Measurements from ENCODE around the gene C2orf68.

C2orf68 gene

DNA sequence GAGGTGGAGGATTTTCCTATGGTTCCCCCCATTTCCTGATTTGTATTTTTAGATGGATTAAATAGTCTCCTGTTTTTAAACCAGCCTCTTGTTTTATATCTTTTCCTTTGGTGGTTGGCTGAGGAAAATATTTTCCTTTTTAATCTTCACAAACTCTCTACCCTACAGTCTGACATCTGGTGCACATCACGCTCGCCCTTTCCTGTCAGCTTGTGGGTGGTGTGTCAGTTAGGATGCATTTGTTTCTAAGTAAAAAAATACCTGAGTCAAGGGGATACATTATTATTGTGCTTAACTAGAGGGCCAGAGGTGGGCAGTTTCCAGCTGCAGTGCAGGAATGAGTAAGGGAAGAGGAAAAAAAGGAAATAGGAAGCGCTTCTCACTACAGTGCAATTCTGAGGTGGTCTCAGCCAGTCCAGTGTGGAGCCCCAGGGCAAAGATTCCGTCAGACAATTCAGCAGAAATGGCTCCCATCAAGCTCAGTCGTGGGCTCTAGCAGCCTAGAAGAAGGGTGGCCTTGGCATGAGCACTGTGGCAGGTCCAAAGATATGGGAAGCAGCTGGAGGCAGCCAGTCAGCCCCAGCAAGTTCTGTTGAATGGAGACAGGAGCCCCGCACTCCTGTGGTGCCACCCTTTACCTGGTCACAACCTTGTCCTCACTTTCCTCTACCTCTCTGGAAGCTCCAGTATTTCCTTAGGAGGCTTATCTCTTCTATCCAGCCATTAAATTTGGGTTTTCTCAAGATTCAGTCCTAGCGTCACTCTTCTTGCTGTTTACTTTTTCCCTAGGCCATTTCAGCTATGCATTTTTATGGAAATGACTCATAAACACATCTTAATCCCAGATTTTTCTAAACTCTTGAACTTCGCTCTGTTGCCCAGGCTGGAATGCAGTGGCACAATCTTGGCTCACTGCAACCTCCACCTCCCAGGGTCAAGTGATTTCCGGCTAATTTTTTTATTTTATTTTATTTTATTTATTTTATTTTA lies 37.6 kb upstream of the C2orf68 start:
- no peak overlapping the region for H3K27ac ChIP-seq (ENCODE audit: low read depth, low read length)
- no peak overlapping the region for H3K9ac ChIP-seq (ENCODE audit: low read length)
- H3K4me1 ChIP-seq (ENCODE audit: control insufficient read depth, insufficient read depth, low read length), result no peaks in the 10 kb centered on the region
- no peak overlapping the region for H3K4me3 ChIP-seq (ENCODE audit: low read length)
- H3K27me3 ChIP-seq (ENCODE audit: control insufficient read depth, insufficient read depth, low read length), result no peaks in the 10 kb centered on the region
- peaks cover 39% of the 10 kb centered on the region for H3K36me3 ChIP-seq (ENCODE audit: control insufficient read depth, insufficient read depth, low read length)

DNA sequence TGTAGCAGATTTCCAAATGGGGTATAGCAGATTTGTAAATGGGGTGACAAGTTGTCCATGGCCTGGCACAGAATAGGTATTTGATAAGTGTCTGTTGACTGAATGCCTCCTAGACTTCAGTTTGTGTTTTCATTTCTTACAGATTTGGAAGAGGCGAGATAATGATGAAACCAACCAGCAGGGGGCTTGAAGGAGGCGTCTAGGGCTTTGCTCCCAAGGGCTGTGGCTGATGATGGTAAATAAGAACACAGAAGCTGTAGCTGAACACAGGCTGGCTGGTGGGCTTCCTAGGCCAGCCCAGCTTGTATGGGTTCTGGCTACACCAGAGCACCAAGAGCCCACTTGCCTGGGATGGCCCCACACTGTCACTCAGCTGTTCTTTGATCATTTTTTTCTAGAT lies 36.8 kb upstream of the C2orf68 start:
- peaks cover 41% of the 10 kb centered on the region for H3K36me3 ChIP-seq (ENCODE audit: control insufficient read depth, insufficient read depth, low read length)
- no peaks in the 10 kb centered on the region for H3K27me3 ChIP-seq (ENCODE audit: control insufficient read depth, insufficient read depth, low read length)
- no peak overlapping the region for H3K27ac ChIP-seq (ENCODE audit: low read depth, low read length)
- no peak overlapping the region for H3K9ac ChIP-seq (ENCODE audit: low read length)
- no peaks in the 10 kb centered on the region for H3K4me1 ChIP-seq (ENCODE audit: control insufficient read depth, insufficient read depth, low read length)
- no peak overlapping the region for H3K4me3 ChIP-seq (ENCODE audit: low read length)

DNA sequence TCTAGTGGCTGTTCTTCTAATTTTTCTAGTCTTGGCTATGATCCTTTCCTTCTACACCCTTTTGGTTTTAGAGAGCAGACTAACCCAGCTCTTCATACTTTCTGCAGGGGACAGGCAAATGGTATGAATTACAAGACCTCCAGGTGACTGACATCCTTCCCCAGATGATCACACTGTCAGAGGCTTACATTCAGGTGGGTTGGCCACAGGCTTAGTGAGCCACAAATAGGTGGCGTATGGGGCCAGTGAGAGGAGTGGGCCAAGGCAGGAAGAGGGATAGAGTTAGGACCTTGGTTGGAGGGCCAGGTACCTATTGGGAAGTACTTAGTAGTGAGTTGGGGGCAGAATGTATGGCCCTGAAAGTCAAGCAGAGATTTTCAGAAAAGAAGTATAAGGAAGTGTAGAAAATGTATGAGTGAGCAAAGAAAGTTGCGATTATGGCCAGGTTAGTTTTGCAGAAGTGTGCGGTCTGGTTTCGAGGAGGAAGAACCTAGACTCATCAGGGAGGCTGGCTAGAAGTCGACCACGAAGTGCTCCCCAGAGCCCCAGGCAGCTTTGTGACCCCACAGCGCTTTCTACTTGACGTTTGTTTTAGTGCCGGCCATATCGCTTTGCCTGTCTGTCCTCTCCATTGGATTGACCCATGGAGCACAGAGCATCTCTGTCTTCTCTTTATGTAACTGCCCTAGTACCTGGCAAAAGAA lies 36.1 kb upstream of the C2orf68 start:
- no peak overlapping the region for H3K27ac ChIP-seq (ENCODE audit: low read depth, low read length)
- H3K27me3 ChIP-seq (ENCODE audit: control insufficient read depth, insufficient read depth, low read length), result no peaks in the 10 kb centered on the region
- no peak overlapping the region for H3K9ac ChIP-seq (ENCODE audit: low read length)
- H3K36me3 ChIP-seq (ENCODE audit: control insufficient read depth, insufficient read depth, low read length), result peaks cover 41% of the 10 kb centered on the region
- no peak overlapping the region for H3K4me3 ChIP-seq (ENCODE audit: low read length)
- H3K4me1 ChIP-seq (ENCODE audit: control insufficient read depth, insufficient read depth, low read length), result no peaks in the 10 kb centered on the region

- H3K36me3 ChIP-seq (ENCODE audit: control insufficient read depth, insufficient read depth, low read length), result peaks cover 46% of the 10 kb centered on the region
- H3K27ac ChIP-seq (ENCODE audit: low read depth, low read length), result no peak overlapping the region
- no peaks in the 10 kb centered on the region for H3K4me1 ChIP-seq (ENCODE audit: control insufficient read depth, insufficient read depth, low read length)
- H3K27me3 ChIP-seq (ENCODE audit: control insufficient read depth, insufficient read depth, low read length), result no peaks in the 10 kb centered on the region
- H3K9ac ChIP-seq (ENCODE audit: low read length), result no peak overlapping the region
- no peak overlapping the region for H3K4me3 ChIP-seq (ENCODE audit: low read length)
Measured at GRCh38 chr2:85646166-85646565, 34.3 kb upstream of the C2orf68 start.

GRCh38 chr2:85644909-85645308 lies 33.0 kb upstream of the C2orf68 start:
- no peak overlapping the region for H3K4me3 ChIP-seq (ENCODE audit: low read length)
- no peak overlapping the region for H3K9ac ChIP-seq (ENCODE audit: low read length)
- H3K27ac ChIP-seq (ENCODE audit: low read depth, low read length), result no peak overlapping the region
- H3K27me3 ChIP-seq (ENCODE audit: control insufficient read depth, insufficient read depth, low read length), result no peaks in the 10 kb centered on the region
- H3K4me1 ChIP-seq (ENCODE audit: control insufficient read depth, insufficient read depth, low read length), result no peaks in the 10 kb centered on the region
- peaks cover 50% of the 10 kb centered on the region for H3K36me3 ChIP-seq (ENCODE audit: control insufficient read depth, insufficient read depth, low read length)

- Histone ChIP-seq H3K4me1 (ENCODE audit: control insufficient read depth, insufficient read depth, low read length) (no peaks in the 10 kb centered on the region), H3K27ac (ENCODE audit: low read depth, low read length) (no peak overlapping the region), H3K4me3 (ENCODE audit: low read length) (no peak overlapping the region), H3K9ac (ENCODE audit: low read length) (no peak overlapping the region), H3K27me3 (ENCODE audit: control insufficient read depth, insufficient read depth, low read length) (no peaks in the 10 kb centered on the region), H3K36me3 (ENCODE audit: control insufficient read depth, insufficient read depth, low read length) (peaks cover 43% of the 10 kb centered on the region)
Measured at GRCh38 chr2:85642725-85643124, 30.9 kb upstream of the C2orf68 start.

GRCh38 chr2:85635636-85636035 lies 23.8 kb upstream of the C2orf68 start:
- Histone ChIP-seq H3K36me3 (ENCODE audit: control insufficient read depth, insufficient read depth, low read length) (peaks cover 36% of the 10 kb centered on the region), H3K4me1 (ENCODE audit: control insufficient read depth, insufficient read depth, low read length) (no peaks in the 10 kb centered on the region), H3K4me3 (ENCODE audit: low read length) (no peak overlapping the region), H3K27ac (ENCODE audit: low read depth, low read length) (no peak overlapping the region), H3K9ac (ENCODE audit: low read length) (no peak overlapping the region), H3K27me3 (ENCODE audit: control insufficient read depth, insufficient read depth, low read length) (no peaks in the 10 kb centered on the region)

DNA sequence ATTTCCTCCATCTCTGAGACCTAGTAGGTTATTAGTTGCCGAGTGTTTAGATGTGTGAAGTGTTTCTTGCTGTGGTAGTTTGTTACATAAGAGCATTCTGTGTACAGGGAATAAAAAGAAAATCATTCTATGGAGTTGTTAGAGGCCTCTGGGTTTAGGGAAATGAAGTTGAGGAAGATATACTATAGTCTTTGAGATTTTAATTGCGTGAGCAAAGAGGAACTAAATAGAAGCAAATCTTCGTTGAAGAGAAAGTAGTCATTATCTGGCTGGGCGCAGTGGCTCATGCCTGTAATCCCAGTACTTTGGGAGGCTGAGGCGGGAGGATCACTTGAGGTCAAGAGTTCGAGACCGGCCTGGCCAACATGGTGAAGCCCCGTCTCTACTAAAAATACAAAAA lies 23.1 kb upstream of the C2orf68 start:
- Histone ChIP-seq H3K9ac (ENCODE audit: low read length) (no peak overlapping the region), H3K4me3 (ENCODE audit: low read length) (no peak overlapping the region), H3K27me3 (ENCODE audit: control insufficient read depth, insufficient read depth, low read length) (no peaks in the 10 kb centered on the region), H3K4me1 (ENCODE audit: control insufficient read depth, insufficient read depth, low read length) (no peaks in the 10 kb centered on the region), H3K36me3 (ENCODE audit: control insufficient read depth, insufficient read depth, low read length) (peaks cover 40% of the 10 kb centered on the region), H3K27ac (ENCODE audit: low read depth, low read length) (no peak overlapping the region)

- H3K4me3 ChIP-seq (ENCODE audit: low read length), result no peak overlapping the region
- no peak overlapping the region for H3K9ac ChIP-seq (ENCODE audit: low read length)
- H3K27ac ChIP-seq (ENCODE audit: low read depth, low read length), result no peak overlapping the region
- peaks cover 30% of the 10 kb centered on the region for H3K36me3 ChIP-seq (ENCODE audit: control insufficient read depth, insufficient read depth, low read length)
- no peaks in the 10 kb centered on the region for H3K27me3 ChIP-seq (ENCODE audit: control insufficient read depth, insufficient read depth, low read length)
- no peaks in the 10 kb centered on the region for H3K4me1 ChIP-seq (ENCODE audit: control insufficient read depth, insufficient read depth, low read length)
Measured at GRCh38 chr2:85631316-85631715, 19.4 kb upstream of the C2orf68 start.

DNA sequence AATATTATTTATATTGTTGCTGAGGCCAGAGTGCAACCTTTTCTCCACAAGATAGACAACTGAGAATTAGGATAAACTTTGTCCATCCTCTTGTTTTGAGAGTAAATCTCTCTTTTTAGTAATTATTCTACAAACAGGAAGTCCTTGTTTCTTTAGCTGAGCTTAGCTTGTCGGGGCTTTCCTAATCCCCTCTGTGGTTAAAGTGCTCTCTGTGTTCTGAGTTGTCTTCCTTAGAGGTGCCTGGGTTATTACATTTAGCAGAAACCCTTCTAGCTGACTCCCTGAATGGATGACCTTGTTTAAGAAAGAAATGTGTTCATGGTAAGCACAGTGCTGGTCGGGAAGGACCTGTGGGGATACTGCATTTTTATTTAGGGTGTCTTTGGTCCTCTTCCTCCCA lies 16.8 kb upstream of the C2orf68 start:
- H3K4me3 ChIP-seq (ENCODE audit: low read length), result no peak overlapping the region
- H3K27ac ChIP-seq (ENCODE audit: low read depth, low read length), result no peak overlapping the region
- no peak overlapping the region for H3K9ac ChIP-seq (ENCODE audit: low read length)
- peaks cover 38% of the 10 kb centered on the region for H3K36me3 ChIP-seq (ENCODE audit: control insufficient read depth, insufficient read depth, low read length)
- H3K27me3 ChIP-seq (ENCODE audit: control insufficient read depth, insufficient read depth, low read length), result no peaks in the 10 kb centered on the region
- H3K4me1 ChIP-seq (ENCODE audit: control insufficient read depth, insufficient read depth, low read length), result no peaks in the 10 kb centered on the region

GRCh38 chr2:85623991-85624390 lies 12.1 kb upstream of the C2orf68 start:
- Histone ChIP-seq H3K27me3 (ENCODE audit: control insufficient read depth, insufficient read depth, low read length) (no peaks in the 10 kb centered on the region), H3K36me3 (ENCODE audit: control insufficient read depth, insufficient read depth, low read length) (peaks cover 38% of the 10 kb centered on the region), H3K4me3 (ENCODE audit: low read length) (no peak overlapping the region), H3K9ac (ENCODE audit: low read length) (no peak overlapping the region), H3K4me1 (ENCODE audit: control insufficient read depth, insufficient read depth, low read length) (no peaks in the 10 kb centered on the region), H3K27ac (ENCODE audit: low read depth, low read length) (no peak overlapping the region)

- no peak overlapping the region for H3K27ac ChIP-seq (ENCODE audit: low read depth, low read length)
- H3K4me1 ChIP-seq (ENCODE audit: control insufficient read depth, insufficient read depth, low read length), result peaks cover 3% of the 10 kb centered on the region
- peaks cover 32% of the 10 kb centered on the region for H3K36me3 ChIP-seq (ENCODE audit: control insufficient read depth, insufficient read depth, low read length)
Measured at GRCh38 chr2:85621338-85621737, 9.5 kb upstream of the C2orf68 start.

More at GRCh38 chr2:85621338-85621737, 9.5 kb upstream of the C2orf68 start:
- no peak overlapping the region for H3K4me3 ChIP-seq (ENCODE audit: low read length)
- no peak overlapping the region for H3K9ac ChIP-seq (ENCODE audit: low read length)
- no peaks in the 10 kb centered on the region for H3K27me3 ChIP-seq (ENCODE audit: control insufficient read depth, insufficient read depth, low read length)
